ENCODE results near the gene CHKA.

The CHKA gene

GRCh38 chr11:68050371-68050841 lies 70.8 kb downstream of the CHKA start:
- no peak for DNase-seq
- Histone ChIP-seq H3K27ac (ENCODE audit: low read length) (no peak overlapping the region), H3K4me2 (ENCODE audit: low read depth, low read length) (no peak overlapping the region), H3K36me3 (replicated peaks; ENCODE audit: insufficient read depth, low read length) (no peaks in the 10 kb centered on the region; the same call in 1 of the 2 replicates), H3K9me3 (replicated peaks; ENCODE audit: insufficient read depth, low read length) (no peaks in the 10 kb centered on the region), H4K20me1 (ENCODE audit: insufficient read depth, low read length) (no peaks in the 10 kb centered on the region), H3K27me3 (replicated peaks; ENCODE audit: insufficient read depth, low read length) (no peaks in the 10 kb centered on the region), H3K9me2 (replicated peaks; ENCODE audit: insufficient read depth, low read length) (no peaks in the 10 kb centered on the region), H3K4me1 (ENCODE audit: low read length) (no peaks in the 10 kb centered on the region), H3K79me2 (ENCODE audit: low read length) (no peaks in the 10 kb centered on the region; the same call in 1 of the 2 replicates), H2AFZ (ENCODE audit: low read length) (no peak overlapping the region), H3K9ac (ENCODE audit: low read length) (no peak overlapping the region), H3K4me3 (ENCODE audit: low read length) (no peak overlapping the region), H3F3A (ENCODE audit: insufficient read depth, low read length) (0 out of 2 replicates have a peak, but pooled peaks cover 8% of the 10 kb centered on the region)
- TF ChIP-seq CTCF (IDR thresholded peaks at IDR 0.05; ENCODE audit: low read length) (no peak), EZH2phosphoT487 (IDR thresholded peaks at IDR 0.05; ENCODE audit: low read length) (no peak), EZH2 (optimal IDR thresholded peaks at IDR 0.05; ENCODE audit: low read depth, low read length) (no peak)

- Histone ChIP-seq H3K36me3 (replicated peaks; ENCODE audit: insufficient read depth, low read length) (no peaks in the 10 kb centered on the region; the same call in 1 of the 2 replicates), H3K9me2 (replicated peaks; ENCODE audit: insufficient read depth, low read length) (no peaks in the 10 kb centered on the region), H4K20me1 (ENCODE audit: insufficient read depth, low read length) (no peaks in the 10 kb centered on the region), H3K4me1 (ENCODE audit: low read length) (no peaks in the 10 kb centered on the region), H3K9ac (ENCODE audit: low read length) (no peak overlapping the region), H3K27me3 (replicated peaks; ENCODE audit: insufficient read depth, low read length) (no peaks in the 10 kb centered on the region), H3F3A (ENCODE audit: insufficient read depth, low read length) (0 out of 2 replicates have a peak, but pooled peaks cover 8% of the 10 kb centered on the region), H3K27ac (ENCODE audit: low read length) (no peak overlapping the region), H2AFZ (ENCODE audit: low read length) (no peak overlapping the region), H3K79me2 (ENCODE audit: low read length) (peaks cover 6% of the 10 kb centered on the region), H3K9me3 (replicated peaks; ENCODE audit: insufficient read depth, low read length) (no peaks in the 10 kb centered on the region), H3K4me2 (ENCODE audit: low read depth, low read length) (no peak overlapping the region), H3K4me3 (ENCODE audit: low read length) (no peak overlapping the region)
- no peak for DNase-seq
- TF ChIP-seq EZH2phosphoT487 (IDR thresholded peaks at IDR 0.05; ENCODE audit: low read length) = no peak
- TF ChIP-seq EZH2 (optimal IDR thresholded peaks at IDR 0.05; ENCODE audit: low read depth, low read length) = no peak
- no peak for TF ChIP-seq CTCF (IDR thresholded peaks at IDR 0.05; ENCODE audit: low read length)
These were observed 71.4 kb downstream of the CHKA start for GRCh38 chr11:68049509-68050370.

- H3F3A ChIP-seq (ENCODE audit: insufficient read depth, low read length) = 0 out of 2 replicates have a peak, but pooled peaks cover 2% of the 10 kb centered on the region
- H4K20me1 ChIP-seq (ENCODE audit: insufficient read depth, low read length) = no peaks in the 10 kb centered on the region
- peaks cover 14% of the 10 kb centered on the region for H3K79me2 ChIP-seq (ENCODE audit: low read length)
- no peak overlapping the region for H2AFZ ChIP-seq (ENCODE audit: low read length)
- H3K9me2 ChIP-seq (replicated peaks; ENCODE audit: insufficient read depth, low read length) = no peaks in the 10 kb centered on the region
- H3K9me3 ChIP-seq (replicated peaks; ENCODE audit: insufficient read depth, low read length) = no peaks in the 10 kb centered on the region
- no peaks in the 10 kb centered on the region for H3K4me1 ChIP-seq (ENCODE audit: low read length)
- TF ChIP-seq EZH2 (optimal IDR thresholded peaks at IDR 0.05; ENCODE audit: low read depth, low read length) (no peak), CTCF (IDR thresholded peaks at IDR 0.05; ENCODE audit: low read length) (no peak), EZH2phosphoT487 (IDR thresholded peaks at IDR 0.05; ENCODE audit: low read length) (no peak)
- H3K4me3 ChIP-seq (ENCODE audit: low read length) = no peak overlapping the region
- no peak for DNase-seq
- no peak overlapping the region for H3K4me2 ChIP-seq (ENCODE audit: low read depth, low read length)
- H3K36me3 ChIP-seq (replicated peaks; ENCODE audit: insufficient read depth, low read length) = no peaks in the 10 kb centered on the region; the same call in 1 of the 2 replicates
- no peak overlapping the region for H3K9ac ChIP-seq (ENCODE audit: low read length)
- no peak overlapping the region for H3K27ac ChIP-seq (ENCODE audit: low read length)
- H3K27me3 ChIP-seq (replicated peaks; ENCODE audit: insufficient read depth, low read length) = no peaks in the 10 kb centered on the region
These were observed 72.3 kb downstream of the CHKA start for GRCh38 chr11:68048681-68049508.

Data from MM.1S (cell line).